CMK (cell line): ENCODE results near the gene RBBP8NL.

Experiments
- DNase-seq: peaks from one replicate; pipeline ENCODE4 v3.0.0-alpha.2; 2010; ENCODE audit warnings: low read depth

Gene RBBP8NL

DNA sequence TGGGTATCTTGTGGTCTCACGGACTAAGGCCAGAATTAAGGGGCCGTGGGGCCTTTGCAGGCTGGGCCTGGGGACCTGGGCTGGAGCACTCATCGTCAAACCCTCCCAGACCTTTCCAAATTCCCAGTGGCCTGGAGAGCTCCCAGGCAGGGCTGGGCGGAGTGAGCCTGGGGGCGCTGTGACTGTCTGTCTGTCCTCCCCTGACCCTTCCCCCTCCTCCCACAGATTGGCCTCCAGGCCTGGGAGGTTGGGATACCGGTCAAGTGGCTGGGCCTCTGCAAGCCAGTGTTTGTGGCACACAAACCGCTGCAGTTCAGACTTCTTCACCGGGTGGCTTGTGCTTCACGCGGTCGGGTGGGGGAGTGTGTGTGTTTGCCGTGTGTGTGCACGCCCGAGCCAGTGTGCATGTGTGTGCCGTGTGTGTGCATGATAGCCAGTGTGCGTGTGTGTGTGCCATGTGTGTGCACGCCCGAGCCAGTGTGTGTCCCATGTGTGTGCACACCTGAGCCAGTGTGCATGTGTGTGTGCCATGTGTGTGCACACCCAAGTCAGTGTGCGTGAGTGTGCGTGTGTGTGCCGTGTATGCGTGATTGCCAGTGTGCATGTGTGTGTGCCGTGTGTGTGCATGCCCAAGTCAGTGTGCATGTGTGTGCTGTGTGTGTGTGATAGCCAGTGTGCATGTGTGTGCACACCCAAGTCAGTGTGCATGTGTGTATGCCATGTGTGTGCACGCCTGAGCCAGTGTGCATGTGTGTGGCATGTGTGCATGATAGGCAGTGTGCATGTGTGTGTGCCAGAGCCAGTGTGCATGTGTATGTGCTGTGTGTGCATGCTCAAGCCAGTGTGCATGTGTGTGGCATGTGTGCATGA is 6.3 kb downstream of the RBBP8NL start:
- no peak for DNase-seq

DNA sequence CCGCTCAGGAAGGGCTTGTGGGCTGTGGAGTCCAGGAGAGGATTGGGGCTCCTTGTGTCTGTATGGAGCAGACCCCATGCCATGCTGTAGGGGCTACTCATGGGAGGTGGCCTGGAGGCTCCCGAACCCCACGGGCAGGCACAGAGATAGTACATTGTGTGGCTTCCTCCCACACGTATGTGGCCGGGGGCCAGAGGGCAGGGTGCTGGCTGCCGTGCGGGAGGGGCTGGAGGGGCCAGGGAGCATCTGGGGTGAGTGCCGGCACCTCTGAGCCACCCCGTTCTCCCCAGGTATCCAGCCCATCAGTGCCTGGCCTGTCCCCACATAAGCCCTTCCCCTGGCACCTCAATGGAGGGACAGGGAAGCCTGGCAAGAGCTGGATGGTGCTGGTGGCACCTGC is 7.6 kb downstream of the RBBP8NL start:
- no peak for DNase-seq

DNA sequence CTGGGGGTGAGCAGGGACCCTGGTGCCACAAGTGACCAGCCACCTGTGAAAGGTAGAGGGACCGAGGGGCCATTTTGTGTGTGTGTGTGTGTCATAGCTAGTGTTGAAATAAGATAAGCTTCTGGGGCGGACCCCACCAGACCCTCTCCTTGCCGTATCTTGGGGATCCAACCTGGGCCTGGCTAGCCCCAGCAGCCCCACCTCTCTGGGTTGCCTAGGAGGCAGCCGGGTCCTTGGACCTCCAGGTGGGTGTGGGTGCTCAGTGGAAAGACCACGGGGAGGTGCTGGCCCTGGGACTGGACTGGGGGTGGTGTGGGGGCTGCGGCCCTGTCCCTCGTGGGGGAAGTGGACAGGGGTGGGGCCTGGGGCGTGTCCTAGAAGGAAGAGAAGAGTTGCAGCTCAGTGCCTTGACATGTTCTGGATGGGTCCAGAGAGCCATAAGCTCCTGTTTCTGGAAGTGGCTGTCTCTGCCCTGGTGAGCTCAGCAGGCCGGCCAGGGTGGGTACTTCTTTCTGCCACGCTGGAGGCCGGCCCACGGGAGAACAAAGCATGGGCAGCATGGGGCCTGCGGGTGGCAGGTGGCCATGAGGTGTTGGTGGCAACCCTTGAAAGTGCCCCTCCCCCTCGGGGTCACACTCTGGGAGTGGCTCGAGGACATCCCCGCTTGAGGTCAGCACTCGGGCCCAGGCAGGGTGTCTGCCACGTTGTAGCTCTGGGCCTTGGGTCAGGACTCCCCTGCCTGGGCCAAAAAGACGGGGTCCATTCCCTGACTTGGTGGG is 8.4 kb downstream of the RBBP8NL start:
- DNase-seq = no peak

DNA sequence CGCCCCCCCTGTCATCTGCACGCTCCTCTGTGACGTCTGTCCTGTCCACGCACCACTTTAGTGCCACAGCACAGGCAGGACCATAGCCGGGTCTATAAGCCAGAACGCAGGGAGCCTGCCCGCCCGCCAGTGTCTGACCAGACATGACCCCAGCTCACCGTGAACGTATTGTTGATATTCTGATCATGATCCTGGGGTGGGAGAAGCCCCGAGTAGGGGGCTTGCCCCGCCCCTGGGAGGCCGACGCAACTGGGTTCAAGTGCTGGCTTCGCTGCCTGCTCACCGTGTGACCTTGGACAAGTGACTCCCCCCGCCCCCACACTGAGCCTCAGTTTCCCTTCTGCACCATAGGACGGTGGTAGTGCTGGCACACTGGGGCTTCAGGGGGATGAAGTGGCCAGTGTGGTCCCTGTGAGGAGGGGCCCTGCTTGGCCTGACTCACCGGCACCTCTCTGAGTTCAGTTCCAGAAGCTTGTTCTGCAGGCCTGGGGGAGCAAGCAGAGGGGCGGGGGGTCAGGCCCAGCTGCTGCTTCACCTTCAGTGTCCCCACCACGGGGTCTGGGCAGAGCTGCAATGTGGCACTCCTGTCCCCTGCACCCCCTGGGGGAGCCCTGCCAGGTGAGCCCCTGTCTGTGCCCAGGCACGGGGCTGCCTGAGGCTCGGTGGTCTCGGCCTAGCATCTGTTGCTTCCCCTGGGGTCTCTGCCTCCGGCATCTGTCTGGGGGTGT is 9.2 kb downstream of the RBBP8NL start:
- no peak for DNase-seq

DNA sequence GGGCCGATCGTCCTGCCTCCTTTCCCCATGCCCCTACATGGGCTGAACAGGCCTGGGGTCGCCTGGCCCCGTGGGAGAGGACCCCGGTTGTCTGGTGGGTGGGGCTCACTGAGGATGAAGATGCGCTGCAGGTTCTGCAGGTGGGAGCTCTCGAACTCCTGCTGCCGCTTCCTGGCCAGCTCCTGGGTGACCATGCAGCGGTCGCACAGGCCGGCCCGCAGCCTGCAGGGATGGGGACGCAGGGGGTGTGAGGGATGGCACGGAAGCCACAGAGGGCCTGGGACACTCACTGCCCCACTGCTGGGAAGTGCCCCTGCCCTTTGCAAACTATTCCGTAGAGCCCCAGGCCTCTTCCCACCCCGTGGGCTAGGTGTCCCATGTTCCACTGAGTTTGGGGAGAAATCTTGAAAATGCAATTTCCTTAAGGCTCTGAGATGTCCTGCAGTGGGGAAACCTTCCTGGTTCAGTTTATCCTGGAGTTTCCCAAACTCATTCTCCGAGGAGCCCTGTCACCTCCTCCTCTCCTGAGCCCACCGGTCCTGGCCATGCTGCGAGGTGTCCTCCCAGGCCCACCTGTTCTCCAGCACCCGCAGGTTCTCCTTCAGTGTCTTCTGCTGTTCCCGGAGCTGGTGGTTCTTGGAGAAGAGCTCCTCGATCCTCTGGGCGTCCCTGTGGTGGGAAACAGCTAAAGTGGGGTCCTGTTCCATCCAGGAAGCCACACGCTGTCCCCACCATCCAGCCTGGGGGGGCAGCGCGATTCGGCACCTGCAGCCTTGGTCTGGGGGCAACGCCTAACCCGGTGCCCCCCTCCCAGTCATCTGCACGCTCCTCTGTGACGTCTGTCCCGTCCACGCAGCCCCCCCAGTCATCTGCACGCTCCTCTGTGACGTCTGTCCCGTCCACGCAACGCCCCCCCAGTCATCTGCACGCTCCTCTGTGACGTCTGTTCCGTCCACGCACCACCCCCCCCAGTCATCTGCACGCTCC is 10.4 kb downstream of the RBBP8NL start:
- no peak for DNase-seq

DNA sequence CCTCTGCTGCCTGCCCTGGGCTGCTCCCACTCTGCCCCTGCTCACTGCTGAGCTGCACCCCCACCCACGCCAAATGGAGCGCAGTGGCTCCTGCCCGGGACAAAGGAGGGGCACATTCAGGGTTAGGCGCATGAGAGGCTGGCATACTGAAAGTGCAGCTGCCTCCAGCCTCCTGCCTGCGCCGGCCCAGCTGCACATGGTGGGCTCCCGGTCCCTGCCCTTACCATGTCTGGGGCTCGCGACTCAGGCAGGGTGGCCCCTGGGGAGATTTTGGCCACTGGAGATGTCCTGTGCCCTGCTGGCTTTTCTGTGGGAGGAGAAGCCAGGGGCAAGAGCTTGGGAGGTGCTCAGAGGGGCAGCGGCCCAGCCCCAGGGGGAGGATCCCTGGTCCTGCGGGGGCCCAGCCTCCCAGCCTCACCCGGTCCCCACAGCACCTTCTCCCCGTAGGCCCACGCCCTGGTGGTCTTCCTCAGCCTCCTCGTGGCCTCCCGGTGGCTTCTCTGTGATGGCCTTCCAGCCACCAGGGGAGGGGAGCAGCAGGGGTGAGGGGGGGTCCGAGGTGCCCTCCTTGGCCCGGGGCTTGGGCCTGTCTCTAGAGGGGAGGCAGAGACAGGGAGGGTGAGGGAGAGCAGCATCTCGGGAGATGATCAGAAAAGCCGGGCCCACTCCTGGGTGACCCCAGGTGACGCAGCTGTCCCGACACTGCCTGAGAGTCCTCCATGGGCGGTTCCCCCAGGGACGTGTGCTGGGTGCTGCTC is 11.8 kb downstream of the RBBP8NL start:
- DNase-seq = no peak

DNA sequence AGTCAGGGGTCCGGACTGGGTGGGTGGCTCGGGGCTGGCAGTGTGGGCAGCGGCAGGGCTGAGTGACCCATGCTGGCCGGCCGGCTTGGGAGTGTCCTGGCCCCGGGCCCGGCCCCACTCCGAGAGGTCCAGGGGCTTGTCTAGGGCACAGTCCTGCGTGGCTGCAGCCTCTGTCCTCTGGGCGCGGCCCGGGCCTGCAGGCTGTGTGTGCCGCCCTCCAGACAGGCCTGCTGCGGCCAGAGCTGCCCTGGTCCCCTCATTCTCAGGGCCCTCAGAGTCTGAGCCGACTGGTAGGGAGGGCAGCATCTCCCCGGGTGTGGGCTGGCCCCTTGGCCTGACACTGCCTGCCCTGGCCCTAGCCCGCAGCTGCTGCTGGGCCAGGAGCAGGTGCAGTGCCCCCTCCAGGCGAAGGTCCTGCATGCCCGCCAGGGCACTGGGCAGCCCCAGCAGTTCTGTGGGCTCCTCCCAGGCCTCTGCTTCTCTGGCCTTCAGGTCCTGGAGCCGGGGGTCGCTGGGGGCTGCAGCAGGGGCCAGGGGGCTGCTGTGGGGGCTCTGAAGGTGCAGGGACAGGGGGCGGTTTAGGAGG is 13.3 kb downstream of the RBBP8NL start:
- DNase-seq = no peak

DNA sequence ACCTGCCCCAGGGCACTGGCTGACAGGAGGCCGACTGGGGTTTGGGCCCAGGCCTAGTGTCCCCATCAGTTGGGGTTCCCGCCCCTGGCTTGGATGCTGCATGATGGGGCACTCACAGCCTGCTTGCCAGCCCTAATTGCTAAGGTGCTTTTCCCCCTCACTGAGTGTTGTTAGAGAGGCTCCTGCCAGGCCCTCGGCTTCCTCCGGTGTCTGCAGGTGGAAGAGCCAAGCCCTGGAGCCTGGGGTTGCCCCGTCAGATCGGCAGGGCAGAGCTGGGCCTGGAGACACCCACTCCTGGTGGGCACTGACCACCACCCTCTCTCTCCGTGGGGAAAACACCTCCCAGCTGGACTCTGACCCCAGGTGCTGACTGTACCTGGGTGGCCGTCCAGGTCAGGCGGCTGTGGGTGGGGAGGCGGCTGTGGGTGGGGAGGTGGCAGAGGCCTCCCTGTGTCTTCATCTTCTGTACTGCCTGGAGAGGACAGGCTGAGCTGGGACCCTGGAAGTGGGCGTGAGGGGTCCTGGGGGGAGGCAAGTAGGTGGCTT is 14.2 kb downstream of the RBBP8NL start:
- no peak for DNase-seq

DNA sequence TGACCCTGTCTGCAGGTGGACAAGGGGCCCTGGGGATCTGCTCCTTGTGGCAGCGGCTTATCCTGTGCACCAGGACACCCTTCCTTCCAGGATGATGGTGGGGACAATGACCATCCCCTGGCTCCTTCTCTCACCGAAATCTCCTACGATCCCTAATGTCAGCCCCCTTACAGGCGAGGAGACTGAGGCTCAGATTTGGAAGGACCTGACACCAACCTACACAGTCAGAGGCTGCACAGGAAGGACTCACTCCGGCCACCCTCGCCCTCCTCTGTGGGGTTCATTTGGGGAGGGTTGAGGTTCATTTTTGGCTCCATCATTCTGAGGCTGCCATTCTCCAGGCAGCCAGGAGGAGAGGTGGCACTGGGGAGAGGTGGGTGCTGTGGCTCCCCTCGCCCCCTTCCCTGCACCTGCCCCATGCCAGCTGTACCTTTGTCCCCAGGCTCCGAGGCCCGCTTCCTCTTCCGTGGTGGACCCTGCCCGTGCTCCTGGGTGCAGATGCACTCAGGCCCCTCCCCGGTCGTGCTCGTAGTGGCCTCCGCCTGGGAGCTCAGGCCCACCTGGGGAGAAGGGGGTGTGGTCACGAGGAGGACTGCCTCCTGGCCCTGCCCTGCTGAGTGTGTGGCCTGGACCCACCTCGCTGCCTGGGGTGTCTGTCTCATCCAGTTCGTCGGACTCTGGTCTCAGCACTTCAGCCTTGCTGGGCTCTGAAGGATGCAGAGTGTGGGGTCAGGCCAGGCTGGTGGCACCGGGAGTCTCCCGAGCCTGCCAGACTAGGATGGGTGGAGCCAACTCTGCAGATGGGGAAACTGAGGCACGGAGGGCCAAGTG is 14.9 kb downstream of the RBBP8NL start:
- DNase-seq = no peak

DNA sequence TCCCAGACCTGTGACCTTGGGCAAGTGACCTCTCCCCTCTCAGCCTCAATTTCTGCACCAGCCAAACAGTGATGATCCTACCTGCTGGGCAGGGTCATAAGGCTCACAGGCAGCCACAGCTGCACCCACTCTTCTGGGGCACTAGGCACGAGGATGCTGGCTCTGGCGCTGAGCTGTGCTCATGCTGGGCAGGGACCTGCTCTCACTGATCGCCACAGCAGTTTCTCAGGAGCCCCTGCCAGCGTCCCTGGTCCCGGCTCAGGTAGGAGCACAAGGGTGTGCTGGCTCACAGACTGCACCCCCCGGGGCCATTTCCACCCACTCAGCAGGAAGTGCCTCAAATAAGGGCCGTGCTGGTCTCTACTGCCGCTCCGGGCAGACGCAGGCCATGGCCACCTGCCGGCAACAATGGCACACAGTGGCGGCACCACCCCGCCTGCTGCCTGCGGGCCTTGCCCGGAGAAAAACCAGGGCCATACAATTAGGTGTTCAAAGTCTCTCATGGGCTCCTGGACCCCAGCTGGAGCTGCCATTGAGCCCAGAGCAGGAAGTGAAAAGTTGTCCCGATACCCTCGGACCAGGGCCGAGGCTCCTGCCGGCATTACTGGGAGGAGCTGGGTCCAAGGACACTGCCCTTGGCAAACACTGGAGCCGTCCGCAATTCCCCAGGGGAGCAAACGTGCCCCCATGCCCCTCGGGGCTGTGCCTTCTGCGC is 15.7 kb downstream of the RBBP8NL start:
- DNase-seq = no peak

DNA sequence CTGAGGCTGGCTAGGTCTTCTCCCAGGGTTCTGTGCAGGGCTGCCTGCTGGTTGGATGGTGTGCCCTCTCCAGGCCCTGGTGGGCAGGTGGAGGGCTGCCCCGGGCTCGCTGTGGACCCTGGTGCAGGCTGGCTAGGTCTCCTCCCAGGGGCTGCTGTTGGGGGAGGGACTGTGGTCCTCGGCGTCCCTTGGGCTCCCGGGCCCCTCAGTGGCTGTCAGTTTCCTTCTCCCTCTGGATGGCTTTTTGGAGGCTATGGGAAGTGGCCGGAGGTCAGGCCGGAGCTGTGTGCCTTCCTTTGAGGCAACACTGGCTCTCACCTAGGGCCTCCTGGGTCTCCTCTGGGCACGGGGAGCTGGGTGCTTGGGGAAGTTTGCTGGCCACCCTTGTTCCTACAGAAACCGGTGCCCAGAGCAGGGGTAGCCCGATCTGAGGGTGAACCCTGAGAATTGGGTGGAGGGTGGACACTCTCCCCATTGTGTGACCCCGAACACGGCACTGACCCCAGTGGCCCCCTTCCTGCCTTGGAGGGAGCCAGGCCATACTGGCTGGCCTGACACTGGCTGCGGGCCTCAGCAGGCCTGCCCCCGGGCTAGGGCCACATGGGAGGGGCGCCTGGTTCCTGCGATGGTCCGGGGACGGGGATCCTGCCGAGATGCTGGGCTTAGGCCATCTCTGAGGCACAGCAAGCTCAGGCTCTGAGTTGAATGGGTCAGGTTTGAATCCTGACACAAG is 16.4 kb downstream of the RBBP8NL start:
- no peak for DNase-seq

DNA sequence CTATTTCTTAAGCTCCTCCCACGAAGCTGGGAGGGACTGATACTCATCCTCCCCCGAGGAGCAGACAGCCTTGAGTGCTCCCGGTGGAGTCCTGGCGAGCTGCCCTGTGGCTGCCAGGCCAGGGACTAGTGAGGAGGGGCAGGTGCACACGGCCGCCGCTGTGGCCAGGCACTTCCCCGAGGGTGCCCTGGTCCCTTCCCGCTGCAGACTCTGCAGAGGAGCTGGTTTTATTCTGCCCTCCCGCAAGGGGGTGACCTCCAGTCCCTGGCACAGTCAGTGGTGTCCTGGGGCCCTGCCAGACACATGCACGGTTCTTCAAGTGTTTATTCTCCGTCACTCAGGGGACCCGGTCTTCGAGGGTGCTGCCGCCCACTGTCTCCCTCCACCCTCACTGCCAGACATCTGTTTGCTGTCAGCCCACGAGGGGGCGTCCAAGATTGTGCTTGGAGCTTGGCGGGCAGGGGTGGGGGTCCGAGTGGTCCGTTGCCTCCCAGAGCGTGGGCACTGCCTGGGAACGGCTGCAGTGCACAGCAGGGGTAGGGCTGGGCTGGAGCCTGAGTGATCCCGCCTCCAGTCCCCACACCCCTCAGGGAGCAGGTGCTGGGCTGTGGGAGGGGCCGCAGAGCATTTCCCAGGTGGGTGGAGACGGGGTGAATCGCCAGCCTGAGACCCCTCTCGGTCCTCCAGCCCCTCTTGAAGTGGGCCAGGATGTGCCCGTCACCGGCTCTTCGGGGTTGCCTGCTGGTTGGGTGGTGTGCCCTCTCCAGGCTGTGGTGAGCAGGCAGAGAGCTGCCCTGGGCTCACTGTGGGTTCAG is 17.2 kb downstream of the RBBP8NL start:
- DNase-seq = peak; percentile 51

DNA sequence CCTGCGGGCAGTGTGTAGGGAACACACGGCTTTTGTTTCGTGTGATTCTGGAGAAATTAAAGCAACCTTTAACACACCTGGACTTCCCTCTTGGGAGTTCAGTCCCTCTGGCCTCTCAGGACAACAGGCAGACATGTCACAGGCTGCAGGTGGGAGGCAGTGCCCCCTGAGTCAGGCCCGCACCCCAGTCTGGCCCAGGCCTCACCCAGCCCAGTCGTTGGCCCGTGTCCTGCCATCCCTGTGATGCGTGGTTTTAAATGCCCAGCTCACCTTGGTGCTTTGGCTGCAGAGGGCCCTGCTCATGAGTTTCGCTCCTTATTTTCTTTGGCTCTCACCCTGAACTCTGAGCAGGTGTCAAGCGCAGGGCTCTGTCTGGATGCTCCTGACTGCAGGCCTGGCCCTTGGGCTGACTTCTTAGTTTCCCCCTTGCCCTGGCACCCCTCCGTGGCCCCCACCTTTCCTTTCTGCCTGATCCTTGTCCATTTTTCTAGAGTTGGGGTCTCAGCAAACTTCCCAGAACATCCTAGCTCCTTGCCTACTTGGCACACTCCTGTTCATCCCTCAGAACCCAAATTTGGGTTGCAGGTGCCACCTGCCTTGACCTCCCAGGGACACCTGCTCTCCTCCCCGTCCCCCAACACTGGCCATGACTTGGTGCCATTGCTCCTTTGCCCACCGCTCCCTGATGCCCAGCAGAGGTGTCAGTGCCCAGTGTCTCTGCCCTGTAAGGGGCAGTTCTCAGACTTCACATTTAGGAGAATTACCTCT is 18.1 kb downstream of the RBBP8NL start:
- DNase-seq = no peak

DNA sequence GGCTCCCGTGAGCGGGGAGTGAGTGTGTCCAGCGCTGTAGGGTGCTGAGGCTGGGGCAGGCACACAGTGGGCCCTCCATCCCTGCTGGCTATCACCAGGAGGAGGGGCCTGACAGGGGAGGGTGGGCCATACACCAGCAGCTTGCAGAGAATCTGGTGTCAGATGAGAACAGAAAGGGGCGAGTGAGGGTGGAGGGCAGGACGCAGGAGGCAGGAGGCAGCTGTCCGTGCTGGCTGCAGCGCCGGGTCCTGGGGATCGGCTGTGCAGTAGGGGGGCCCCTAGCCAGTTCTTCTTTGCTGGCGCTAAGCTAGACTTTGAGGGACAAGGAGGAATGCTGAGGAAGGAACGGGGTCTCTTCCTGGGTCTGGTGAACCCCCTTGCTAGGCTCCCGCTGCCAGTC is 18.7 kb downstream of the RBBP8NL start:
- DNase-seq = no peak

DNA sequence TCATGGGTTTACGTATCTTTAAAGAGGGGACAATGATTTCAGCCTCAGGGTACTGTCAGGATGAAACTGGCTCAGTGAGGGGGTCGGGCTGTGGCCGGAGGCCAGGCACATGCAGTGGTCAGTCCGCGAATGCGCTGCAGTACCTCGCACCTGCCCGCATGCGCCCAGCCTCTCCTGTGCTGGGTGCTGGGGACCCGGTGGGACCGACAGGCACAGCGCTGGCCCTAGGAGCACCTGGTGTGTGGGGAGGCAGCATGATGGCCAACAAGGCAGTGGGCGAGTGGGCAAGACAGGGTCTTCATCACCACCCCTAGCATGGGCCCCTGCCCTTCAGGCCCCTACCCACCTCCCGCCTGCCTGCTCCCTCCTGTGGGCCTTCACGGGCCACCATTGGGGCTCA is 19.3 kb downstream of the RBBP8NL start:
- DNase-seq = no peak
